DND-41 (cell line): ENCODE measurements around the gene TBL1X.

Experiments
- ATAC-seq: fragments of 200-7000 bp; cut with Tn5 transposase; 3 replicates; pipeline ENCODE4 v1.9.1; 2021; ENCODE audit warnings: low read depth; ENCODE audit not compliant: insufficient read depth
- DNase-seq: peaks from one replicate; pipeline ENCODE4 v3.0.0-alpha.2; 2020
- H2AFZ ChIP-seq: 2 replicates; pipeline ENCODE4 v1.6.0; 2012; ENCODE audit warnings: low read depth, low read length
- H3K27ac ChIP-seq: 2 replicates; pipeline ENCODE4 v1.5.1; 2012; ENCODE audit warnings: low read length, inconsistent platforms
- H3K27me3 ChIP-seq: fragments of 200-600 bp; sonication (generic); 2 replicates; pipeline ENCODE4 v1.6.0; 2012; ENCODE audit warnings: low read length, mild to moderate bottlenecking, inconsistent platforms; ENCODE audit not compliant: insufficient read depth, poor library complexity
- H3K36me3 ChIP-seq: 2 replicates; pipeline ENCODE4 v1.5.1; 2012; ENCODE audit warnings: low read length, inconsistent platforms; ENCODE audit not compliant: insufficient read depth
- H3K4me1 ChIP-seq: 2 replicates; pipeline ENCODE4 v1.5.1; 2012; ENCODE audit warnings: mild to moderate bottlenecking, low read length; ENCODE audit not compliant: insufficient read depth
- H3K4me2 ChIP-seq: 2 replicates; pipeline ENCODE4 v1.6.0; 2012; ENCODE audit warnings: mild to moderate bottlenecking, moderate library complexity, low read length, inconsistent platforms; ENCODE audit not compliant: insufficient read depth
- H3K4me3 ChIP-seq, 2 experiments: fragments of 200-600 bp in 1 of 2; shearing (Covaris generic) in 1 of 2; 2 replicates each; pipeline ENCODE4 v1.5.1; 2012 to 2016; ENCODE audit warnings: inconsistent platforms in 2 of 2, low read length in 2 of 2, mild to moderate bottlenecking in 2 of 2, low read depth in 1 of 2, moderate library complexity in 1 of 2
- H3K79me2 ChIP-seq: 2 replicates; pipeline ENCODE4 v1.6.0; 2012; ENCODE audit warnings: low read length, inconsistent platforms; ENCODE audit not compliant: insufficient read depth
- H3K9ac ChIP-seq: 2 replicates; pipeline ENCODE4 v1.6.0; 2012; ENCODE audit warnings: low read depth, mild to moderate bottlenecking, inconsistent platforms, low read length, moderate library complexity
- H3K9me3 ChIP-seq: 2 replicates; pipeline ENCODE4 v1.5.1; 2012; ENCODE audit warnings: low read length, moderate library complexity, mild to moderate bottlenecking, inconsistent platforms; ENCODE audit not compliant: insufficient read depth, severe bottlenecking
- H4K20me1 ChIP-seq: 2 replicates; pipeline ENCODE4 v1.6.0; 2012; ENCODE audit warnings: low read length; ENCODE audit not compliant: insufficient read depth
- CTCF ChIP-seq: IDR thresholded peaks from 2 replicates; pipeline ENCODE4 v1.5.1; 2012; ENCODE audit warnings: borderline replicate concordance, low read length, moderate library complexity, mild to moderate bottlenecking; ENCODE audit not compliant: poor library complexity, severe bottlenecking; ENCODE audit errors: extremely low read depth
- EZH2 ChIP-seq: IDR thresholded peaks from 3 replicates; pipeline ENCODE4 v1.6.1; 2012; ENCODE audit warnings: borderline replicate concordance, low read depth, mild to moderate bottlenecking, moderate library complexity, low read length, inconsistent platforms; ENCODE audit not compliant: severe bottlenecking

TBL1X gene

DNA sequence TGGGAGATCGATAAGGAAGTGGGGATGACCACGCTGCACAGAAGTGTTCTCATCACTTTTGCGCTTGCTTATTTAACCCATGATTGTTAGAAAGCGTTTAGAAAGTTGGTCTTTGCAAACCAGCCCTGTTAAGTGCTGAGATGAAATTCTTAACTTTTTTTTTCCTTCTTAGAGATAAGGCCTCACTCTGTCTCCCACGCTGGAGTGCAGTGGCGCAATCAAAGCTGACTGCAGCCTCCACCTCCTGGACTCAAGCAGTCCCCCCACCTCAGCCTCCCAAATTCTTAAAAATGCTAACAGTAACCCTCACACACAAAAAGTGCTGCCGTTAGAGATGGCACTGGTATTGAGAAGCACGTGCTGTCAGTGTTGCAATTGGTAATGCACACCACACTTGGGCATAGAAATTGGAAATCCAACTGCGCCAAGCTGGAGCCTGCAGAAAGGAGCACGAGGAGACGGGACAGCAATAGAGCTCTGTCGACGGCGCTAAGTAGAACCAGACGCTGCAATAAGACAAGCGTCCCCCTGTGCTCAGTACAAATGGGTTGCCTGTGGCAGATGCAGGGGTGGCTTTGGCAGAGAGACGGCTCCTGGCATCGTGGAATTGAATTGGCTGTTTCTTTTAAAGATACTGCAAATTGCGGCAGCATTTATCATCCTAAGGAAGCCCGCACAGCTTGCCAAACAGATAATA, 113.4 kb downstream of the TBL1X start:
- H3K27ac ChIP-seq, result no peak overlapping the region
- TF ChIP-seq CTCF (no peak), EZH2 (no peak)
- no peak for DNase-seq
- H4K20me1 ChIP-seq, result no peaks in the 10 kb centered on the region
- no peaks in the 10 kb centered on the region for H3K79me2 ChIP-seq
- H2AFZ ChIP-seq, result no peak overlapping the region
- H3K27me3 ChIP-seq, result no peaks in the 10 kb centered on the region
- no peaks in the 10 kb centered on the region for H3K36me3 ChIP-seq
- no peak overlapping the region for H3K4me3 ChIP-seq
- H3K9me3 ChIP-seq, result no peaks in the 10 kb centered on the region
- H3K4me2 ChIP-seq, result no peak overlapping the region
- no peak overlapping the region for H3K9ac ChIP-seq
- H3K4me1 ChIP-seq, result 0 out of 2 replicates have a peak, but pooled peaks cover 3% of the 10 kb centered on the region
- ATAC-seq, result no peak

DNA sequence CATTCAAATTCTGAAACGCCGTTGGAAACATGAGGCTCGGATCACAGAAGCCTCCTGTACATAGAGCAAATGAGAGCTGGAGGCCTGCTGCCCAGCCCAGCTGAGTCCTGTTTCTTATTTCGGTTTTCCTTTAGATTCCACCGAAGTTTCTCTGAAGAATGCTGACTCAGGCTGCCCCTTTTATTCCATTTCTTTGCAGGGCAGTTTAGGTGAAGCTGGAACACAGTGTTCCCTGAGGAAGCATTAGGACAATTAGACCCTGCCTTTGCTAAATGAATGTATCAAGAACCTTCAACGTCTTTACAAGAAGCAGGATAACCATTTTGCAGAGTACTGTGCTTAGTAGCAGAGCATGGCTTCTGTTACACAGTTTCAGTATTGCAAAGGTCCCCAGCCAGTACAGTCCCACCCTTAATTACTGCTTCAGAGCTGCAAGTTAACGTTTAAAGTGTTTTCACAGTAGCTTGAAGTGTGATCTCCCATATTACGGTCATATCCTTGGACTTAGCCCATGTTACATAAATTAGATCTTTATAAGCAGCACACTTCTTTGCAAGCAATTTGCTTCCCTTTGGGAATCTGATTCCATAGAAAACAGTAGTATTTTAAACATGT, 117.0 kb downstream of the TBL1X start:
- Histone ChIP-seq H3K79me2 (no peaks in the 10 kb centered on the region), H3K9ac (no peak overlapping the region), H3K36me3 (no peaks in the 10 kb centered on the region), H3K27me3 (no peaks in the 10 kb centered on the region), H3K4me2 (no peak overlapping the region), H4K20me1 (no peaks in the 10 kb centered on the region), H3K4me3 (no peak overlapping the region), H3K4me1 (no peaks in the 10 kb centered on the region), H3K9me3 (no peaks in the 10 kb centered on the region), H2AFZ (no peak overlapping the region), H3K27ac (no peak overlapping the region)
- no peak for ATAC-seq
- DNase-seq, result no peak
- TF ChIP-seq EZH2, result no peak
- no peak for TF ChIP-seq CTCF

- no peak for TF ChIP-seq EZH2
These were observed 118.1 kb downstream of the TBL1X start for GRCh38 chrX:9582956-9583355.

DNA sequence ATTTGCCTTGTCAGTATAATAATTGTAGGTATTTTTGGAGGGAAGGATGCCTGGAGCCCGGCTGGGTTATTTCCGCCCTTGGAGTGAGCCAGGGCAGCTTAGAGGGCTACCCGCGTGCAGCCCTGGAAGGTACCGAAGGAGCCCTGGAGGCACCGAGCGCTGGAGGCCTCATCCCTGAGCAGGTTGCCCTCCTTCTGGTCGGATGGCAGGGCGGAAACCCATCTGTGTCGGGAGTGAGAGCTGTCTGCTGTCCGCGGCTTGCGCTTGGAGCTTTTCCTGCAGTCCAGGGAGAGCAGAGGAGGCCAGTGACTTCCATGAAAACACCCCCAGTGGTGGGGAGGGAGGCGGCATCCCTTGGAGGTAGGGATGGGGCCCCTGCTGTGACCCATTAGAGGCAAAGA, 122.1 kb downstream of the TBL1X start:
- no peak overlapping the region for H3K27ac ChIP-seq
- H4K20me1 ChIP-seq, result no peaks in the 10 kb centered on the region
- DNase-seq (no peak), ATAC-seq (no peak)
- no peaks in the 10 kb centered on the region for H3K4me1 ChIP-seq
- H3K9me3 ChIP-seq, result no peaks in the 10 kb centered on the region
- H3K36me3 ChIP-seq, result no peaks in the 10 kb centered on the region
- no peak overlapping the region for H2AFZ ChIP-seq
- H3K27me3 ChIP-seq, result no peaks in the 10 kb centered on the region
- no peak overlapping the region for H3K4me3 ChIP-seq
- no peaks in the 10 kb centered on the region for H3K79me2 ChIP-seq
- no peak overlapping the region for H3K9ac ChIP-seq
- no peak overlapping the region for H3K4me2 ChIP-seq
- TF ChIP-seq CTCF, result no peak

More at GRCh38 chrX:9582956-9583355, 118.1 kb downstream of the TBL1X start:
- Histone ChIP-seq H3K27me3 (no peaks in the 10 kb centered on the region), H3K9me3 (no peaks in the 10 kb centered on the region), H3K4me3 (no peak overlapping the region), H3K79me2 (no peaks in the 10 kb centered on the region), H3K4me2 (no peak overlapping the region), H3K27ac (no peak overlapping the region), H4K20me1 (no peaks in the 10 kb centered on the region), H3K9ac (no peak overlapping the region), H3K36me3 (no peaks in the 10 kb centered on the region), H3K4me1 (no peaks in the 10 kb centered on the region), H2AFZ (no peak overlapping the region)
- ATAC-seq (no peak), DNase-seq (no peak)
